Measurements from ENCODE around the gene ZDHHC15. TPM values are rescaled to one million over a fixed set of nuclear protein-coding genes. Genes with fewer than 3 reads are reported as not detected.
"Not testable (repeated sequence)": the region's sequence is repeated elsewhere in the genome, so short reads cannot be mapped to it uniquely, and the experiment has no call there.

The ZDHHC15 gene
- total and polyA plus RNA-seq, 5 donors from 2014 or later = 0.08 to 0.79 (median 0.21) TPM

- Mint-ChIP-seq H3K9me3 (peaks cover 0 to 2% (median 0%) of the 10 kb centered on the region in 7 donors), H3K27me3 (no peaks in the 10 kb centered on the region), H3K36me3 (no peaks in the 10 kb centered on the region), H3K4me1 (no peaks in the 10 kb centered on the region), H3K4me3 (no peak overlapping the region), H3K27ac (no peak overlapping the region)
- no peaks in the 10 kb centered on the region for H3K9me3 ChIP-seq (ENCODE audit: control insufficient read depth in 2 of 2, low read length in 2 of 2)
- no peaks in the 10 kb centered on the region for H3K4me1 ChIP-seq (ENCODE audit: control insufficient read depth, insufficient read depth, low read length, poor library complexity, severe bottlenecking)
- H3K36me3 ChIP-seq (ENCODE audit: control insufficient read depth, insufficient read depth, low read length) = no peaks in the 10 kb centered on the region
- no peak overlapping the region for H3K4me3 ChIP-seq (ENCODE audit: low read depth, low read length)
- no peaks in the 10 kb centered on the region for H3K27me3 ChIP-seq (ENCODE audit: control insufficient read depth, insufficient read depth, low read length)
- ATAC-seq (ENCODE audit: low read depth in 2 of 2) = no peak
- no peak for DNase-seq
- no peak overlapping the region for H3K27ac ChIP-seq (ENCODE audit: insufficient read depth, low read length, poor library complexity, severe bottlenecking)
Measured at GRCh38 chrX:75421688-75422230, 101.1 kb downstream of the ZDHHC15 start.

- not testable (repeated sequence) for H3K27me3 ChIP-seq (ENCODE audit: control insufficient read depth, insufficient read depth, low read length); H3K27ac Mint-ChIP-seq; H3K27me3 Mint-ChIP-seq; H3K36me3 ChIP-seq (ENCODE audit: control insufficient read depth, insufficient read depth, low read length); H3K4me3 Mint-ChIP-seq; H3K36me3 Mint-ChIP-seq; H3K4me1 Mint-ChIP-seq; DNase-seq; H3K9me3 ChIP-seq (ENCODE audit: control insufficient read depth in 2 of 2, low read length in 2 of 2); H3K4me1 ChIP-seq (ENCODE audit: control insufficient read depth, insufficient read depth, low read length, poor library complexity, severe bottlenecking); H3K27ac ChIP-seq (ENCODE audit: insufficient read depth, low read length, poor library complexity, severe bottlenecking); H3K4me3 ChIP-seq (ENCODE audit: low read depth, low read length); ATAC-seq (ENCODE audit: low read depth in 2 of 2)
- peaks cover 0 to 20% (median 4%) of the 10 kb centered on the region in 7 donors for H3K9me3 Mint-ChIP-seq
Measured at GRCh38 chrX:75407153-75407552, 115.7 kb downstream of the ZDHHC15 start.

GRCh38 chrX:75390470-75390869 lies 132.4 kb downstream of the ZDHHC15 start:
- Mint-ChIP-seq H3K27ac (no peak overlapping the region), H3K27me3 (peaks cover 3% of the 10 kb centered on the region), H3K4me1 (no peaks in the 10 kb centered on the region), H3K9me3 (peaks cover 0 to 19% (median 4%) of the 10 kb centered on the region in 7 donors), H3K36me3 (no peaks in the 10 kb centered on the region), H3K4me3 (no peak overlapping the region)
- Histone ChIP-seq H3K27me3 (ENCODE audit: control insufficient read depth, insufficient read depth, low read length) (no peaks in the 10 kb centered on the region), H3K4me1 (ENCODE audit: control insufficient read depth, insufficient read depth, low read length, poor library complexity, severe bottlenecking) (no peaks in the 10 kb centered on the region), H3K9me3 (ENCODE audit: control insufficient read depth in 2 of 2, low read length in 2 of 2) (peaks cover 4 to 8% of the 10 kb centered on the region in 2 experiments), H3K27ac (ENCODE audit: insufficient read depth, low read length, poor library complexity, severe bottlenecking) (no peak overlapping the region), H3K36me3 (ENCODE audit: control insufficient read depth, insufficient read depth, low read length) (no peaks in the 10 kb centered on the region), H3K4me3 (ENCODE audit: low read depth, low read length) (no peak overlapping the region)
- ATAC-seq (ENCODE audit: low read depth in 2 of 2) (no peak), DNase-seq (no peak)

GRCh38 chrX:75369721-75370120 lies 153.1 kb downstream of the ZDHHC15 start:
- no peak overlapping the region for H3K4me3 Mint-ChIP-seq
- H3K4me3 ChIP-seq (ENCODE audit: low read depth, low read length) = no peak overlapping the region
- no peaks in the 10 kb centered on the region for H3K4me1 Mint-ChIP-seq
- no peaks in the 10 kb centered on the region for H3K27me3 ChIP-seq (ENCODE audit: control insufficient read depth, insufficient read depth, low read length)
- peaks cover 0 to 2% of the 10 kb centered on the region in 2 experiments for H3K9me3 ChIP-seq (ENCODE audit: control insufficient read depth in 2 of 2, low read length in 2 of 2)
- no peak overlapping the region for H3K27ac ChIP-seq (ENCODE audit: insufficient read depth, low read length, poor library complexity, severe bottlenecking)
- no peaks in the 10 kb centered on the region for H3K9me3 Mint-ChIP-seq
- H3K27ac Mint-ChIP-seq = no peak overlapping the region
- H3K36me3 Mint-ChIP-seq = no peaks in the 10 kb centered on the region
- ATAC-seq (ENCODE audit: low read depth in 2 of 2) = no peak
- DNase-seq = no peak
- no peaks in the 10 kb centered on the region for H3K4me1 ChIP-seq (ENCODE audit: control insufficient read depth, insufficient read depth, low read length, poor library complexity, severe bottlenecking)
- H3K36me3 ChIP-seq (ENCODE audit: control insufficient read depth, insufficient read depth, low read length) = no peaks in the 10 kb centered on the region
- H3K27me3 Mint-ChIP-seq = no peaks in the 10 kb centered on the region

GRCh38 chrX:75366861-75367260 lies 156.0 kb downstream of the ZDHHC15 start:
- ATAC-seq (ENCODE audit: low read depth in 2 of 2) (no peak), DNase-seq (no peak)
- Histone ChIP-seq H3K27me3 (ENCODE audit: control insufficient read depth, insufficient read depth, low read length) (no peaks in the 10 kb centered on the region), H3K27ac (ENCODE audit: insufficient read depth, low read length, poor library complexity, severe bottlenecking) (no peak overlapping the region), H3K9me3 (ENCODE audit: control insufficient read depth in 2 of 2, low read length in 2 of 2) (peaks cover 0 to 2% of the 10 kb centered on the region in 2 experiments), H3K4me3 (ENCODE audit: low read depth, low read length) (no peak overlapping the region), H3K36me3 (ENCODE audit: control insufficient read depth, insufficient read depth, low read length) (no peaks in the 10 kb centered on the region), H3K4me1 (ENCODE audit: control insufficient read depth, insufficient read depth, low read length, poor library complexity, severe bottlenecking) (no peaks in the 10 kb centered on the region)
- Mint-ChIP-seq H3K9me3 (peaks cover 0 to 4% (median 0%) of the 10 kb centered on the region in 7 donors), H3K36me3 (no peaks in the 10 kb centered on the region), H3K27me3 (no peaks in the 10 kb centered on the region), H3K4me3 (no peak overlapping the region), H3K27ac (no peak overlapping the region), H3K4me1 (no peaks in the 10 kb centered on the region)

- H3K36me3 Mint-ChIP-seq = no peaks in the 10 kb centered on the region
- Histone ChIP-seq H3K27ac (ENCODE audit: insufficient read depth, low read length, poor library complexity, severe bottlenecking) (no peak overlapping the region), H3K4me3 (ENCODE audit: low read depth, low read length) (no peak overlapping the region), H3K27me3 (ENCODE audit: control insufficient read depth, insufficient read depth, low read length) (no peaks in the 10 kb centered on the region), H3K4me1 (ENCODE audit: control insufficient read depth, insufficient read depth, low read length, poor library complexity, severe bottlenecking) (no peaks in the 10 kb centered on the region), H3K9me3 (ENCODE audit: control insufficient read depth in 2 of 2, low read length in 2 of 2) (peaks cover 0 to 2% of the 10 kb centered on the region in 2 experiments), H3K36me3 (ENCODE audit: control insufficient read depth, insufficient read depth, low read length) (no peaks in the 10 kb centered on the region)
- H3K4me1 Mint-ChIP-seq = no peaks in the 10 kb centered on the region
- no peak for ATAC-seq (ENCODE audit: low read depth in 2 of 2)
- H3K4me3 Mint-ChIP-seq = no peak overlapping the region
- peaks cover 0 to 4% (median 0%) of the 10 kb centered on the region in 7 donors for H3K9me3 Mint-ChIP-seq
- no peaks in the 10 kb centered on the region for H3K27me3 Mint-ChIP-seq
- H3K27ac Mint-ChIP-seq = no peak overlapping the region
- DNase-seq = no peak
Measured at GRCh38 chrX:75365243-75365975, 157.4 kb downstream of the ZDHHC15 start.

- Mint-ChIP-seq H3K27ac (no peak overlapping the region), H3K4me3 (no peak overlapping the region), H3K36me3 (no peaks in the 10 kb centered on the region), H3K9me3 (peaks cover 0 to 4% (median 0%) of the 10 kb centered on the region in 7 donors), H3K27me3 (no peaks in the 10 kb centered on the region), H3K4me1 (no peaks in the 10 kb centered on the region)
- no peak overlapping the region for H3K4me3 ChIP-seq (ENCODE audit: low read depth, low read length)
- no peaks in the 10 kb centered on the region for H3K4me1 ChIP-seq (ENCODE audit: control insufficient read depth, insufficient read depth, low read length, poor library complexity, severe bottlenecking)
- peaks cover 0 to 2% of the 10 kb centered on the region in 2 experiments for H3K9me3 ChIP-seq (ENCODE audit: control insufficient read depth in 2 of 2, low read length in 2 of 2)
- no peak overlapping the region for H3K27ac ChIP-seq (ENCODE audit: insufficient read depth, low read length, poor library complexity, severe bottlenecking)
- ATAC-seq (ENCODE audit: low read depth in 2 of 2) (no peak), DNase-seq (no peak)
- H3K27me3 ChIP-seq (ENCODE audit: control insufficient read depth, insufficient read depth, low read length) = no peaks in the 10 kb centered on the region
- H3K36me3 ChIP-seq (ENCODE audit: control insufficient read depth, insufficient read depth, low read length) = no peaks in the 10 kb centered on the region
Measured at GRCh38 chrX:75361788-75362187, 161.0 kb downstream of the ZDHHC15 start.

GRCh38 chrX:75348601-75349000 lies 174.2 kb downstream of the ZDHHC15 start:
- H3K4me3 ChIP-seq (ENCODE audit: low read depth, low read length); H3K27me3 Mint-ChIP-seq; H3K4me1 Mint-ChIP-seq; H3K27ac Mint-ChIP-seq; ATAC-seq (ENCODE audit: low read depth in 2 of 2); H3K36me3 Mint-ChIP-seq; H3K4me3 Mint-ChIP-seq; H3K27ac ChIP-seq (ENCODE audit: insufficient read depth, low read length, poor library complexity, severe bottlenecking); H3K36me3 ChIP-seq (ENCODE audit: control insufficient read depth, insufficient read depth, low read length); H3K27me3 ChIP-seq (ENCODE audit: control insufficient read depth, insufficient read depth, low read length); H3K9me3 ChIP-seq (ENCODE audit: control insufficient read depth in 2 of 2, low read length in 2 of 2); DNase-seq; H3K4me1 ChIP-seq (ENCODE audit: control insufficient read depth, insufficient read depth, low read length, poor library complexity, severe bottlenecking): not testable (repeated sequence)
- H3K9me3 Mint-ChIP-seq = peaks cover 0 to 15% (median 2%) of the 10 kb centered on the region in 7 donors

Data from CD4-positive, CD25-positive, alpha-beta regulatory T cell (primary cell).